ENCODE measurements around the gene LRRC28.

GRCh38 chr15:99336794-99337193 lies 85.5 kb downstream of the LRRC28 start:
- no peak for TF ChIP-seq POLR2A (IDR thresholded peaks at IDR 0.05)
- TF ChIP-seq, protein P1, sequence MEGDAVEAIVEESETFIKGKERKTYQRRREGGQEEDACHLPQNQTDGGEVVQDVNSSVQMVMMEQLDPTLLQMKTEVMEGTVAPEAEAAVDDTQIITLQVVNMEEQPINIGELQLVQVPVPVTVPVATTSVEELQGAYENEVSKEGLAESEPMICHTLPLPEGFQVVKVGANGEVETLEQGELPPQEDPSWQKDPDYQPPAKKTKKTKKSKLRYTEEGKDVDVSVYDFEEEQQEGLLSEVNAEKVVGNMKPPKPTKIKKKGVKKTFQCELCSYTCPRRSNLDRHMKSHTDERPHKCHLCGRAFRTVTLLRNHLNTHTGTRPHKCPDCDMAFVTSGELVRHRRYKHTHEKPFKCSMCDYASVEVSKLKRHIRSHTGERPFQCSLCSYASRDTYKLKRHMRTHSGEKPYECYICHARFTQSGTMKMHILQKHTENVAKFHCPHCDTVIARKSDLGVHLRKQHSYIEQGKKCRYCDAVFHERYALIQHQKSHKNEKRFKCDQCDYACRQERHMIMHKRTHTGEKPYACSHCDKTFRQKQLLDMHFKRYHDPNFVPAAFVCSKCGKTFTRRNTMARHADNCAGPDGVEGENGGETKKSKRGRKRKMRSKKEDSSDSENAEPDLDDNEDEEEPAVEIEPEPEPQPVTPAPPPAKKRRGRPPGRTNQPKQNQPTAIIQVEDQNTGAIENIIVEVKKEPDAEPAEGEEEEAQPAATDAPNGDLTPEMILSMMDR (IDR thresholded peaks at IDR 0.05), result no peak
